Osteoblast (primary cell): ENCODE data around the gene DAPK1. TPM values are rescaled to one million over a fixed set of nuclear protein-coding genes. Genes with fewer than 3 reads are reported as not detected.

Experiments used
- DNase-seq: peaks from one replicate; pipeline ENCODE4 v3.0.0; 2011; ENCODE audit warnings: low spot score, mixed read lengths; ENCODE audit not compliant: insufficient read length; ENCODE audit errors: missing footprints
- H2AFZ ChIP-seq: 2 replicates; pipeline ENCODE4 v1.6.0; 2011; ENCODE audit warnings: mild to moderate bottlenecking, low read length
- H3K27ac ChIP-seq: 2 replicates; pipeline ENCODE4 v1.5.1; 2011; ENCODE audit warnings: mild to moderate bottlenecking, low read depth, low read length, moderate library complexity
- H3K27me3 ChIP-seq: 2 replicates; pipeline ENCODE4 v1.6.0; 2012; ENCODE audit warnings: mild to moderate bottlenecking, control low read depth, inconsistent platforms, low read length, moderate library complexity; ENCODE audit not compliant: insufficient read depth
- H3K36me3 ChIP-seq: 2 replicates; pipeline ENCODE4 v1.5.1; 2011; ENCODE audit warnings: mild to moderate bottlenecking, low read length, control low read depth, moderate library complexity; ENCODE audit not compliant: insufficient read depth
- H3K4me1 ChIP-seq: 2 replicates; pipeline ENCODE4 v1.5.1; 2011; ENCODE audit warnings: mild to moderate bottlenecking, low read length, control low read depth, moderate library complexity; ENCODE audit not compliant: insufficient read depth
- H3K4me2 ChIP-seq: 2 replicates; pipeline ENCODE4 v1.6.0; 2011; ENCODE audit warnings: mild to moderate bottlenecking, low read length; ENCODE audit not compliant: insufficient read depth
- H3K4me3 ChIP-seq: fragments of 200-600 bp; sonication (generic); 3 replicates; pipeline ENCODE4 v1.5.1; 2012; ENCODE audit warnings: mild to moderate bottlenecking, low read length, inconsistent platforms; ENCODE audit not compliant: insufficient read depth
- H3K79me2 ChIP-seq: 2 replicates; pipeline ENCODE4 v1.6.0; 2012; ENCODE audit warnings: mild to moderate bottlenecking, low read length, control low read depth, inconsistent platforms; ENCODE audit not compliant: insufficient read depth
- H3K9me3 ChIP-seq: 2 replicates; pipeline ENCODE4 v1.5.1; 2011; ENCODE audit warnings: low read depth, low read length, control low read depth
- H4K20me1 ChIP-seq: 2 replicates; pipeline ENCODE4 v1.6.0; 2012; ENCODE audit warnings: mild to moderate bottlenecking, low read length, control low read depth; ENCODE audit not compliant: insufficient read depth
- CTCF ChIP-seq: IDR thresholded peaks from 2 replicates; pipeline ENCODE4 v1.5.1; 2011; ENCODE audit warnings: mild to moderate bottlenecking, low read depth, low read length, moderate library complexity; ENCODE audit errors: extremely low read depth
- total RNA-seq: library from RNA; depleted of rRNA; stranded (reverse); fragments of >200 nt; gene quantifications from 2 replicates; pipeline ENCODE4 v1.2.3, GENCODE V29; 2012

Gene DAPK1
- total RNA-seq, 1 donor, result 55.4 TPM

GRCh38 chr9:87748881-87749280 is 251.2 kb downstream of the DAPK1 start:
- Histone ChIP-seq H3K36me3 (no peaks in the 10 kb centered on the region), H2AFZ (no peak overlapping the region), H3K27ac (no peak overlapping the region), H3K79me2 (no peaks in the 10 kb centered on the region), H3K27me3 (peaks cover 8% of the 10 kb centered on the region), H3K4me3 (no peak overlapping the region), H3K4me1 (no peaks in the 10 kb centered on the region), H3K9me3 (peaks cover 2% of the 10 kb centered on the region), H4K20me1 (no peaks in the 10 kb centered on the region), H3K4me2 (no peak overlapping the region)
- DNase-seq, result no peak
- no peak for TF ChIP-seq CTCF

GRCh38 chr9:87749335-87750035 is 251.8 kb downstream of the DAPK1 start:
- Histone ChIP-seq H3K79me2 (no peaks in the 10 kb centered on the region), H3K36me3 (no peaks in the 10 kb centered on the region), H2AFZ (no peak overlapping the region), H3K4me1 (no peaks in the 10 kb centered on the region), H3K9me3 (peaks cover 2% of the 10 kb centered on the region), H3K27me3 (peaks cover 8% of the 10 kb centered on the region), H3K4me2 (no peak overlapping the region), H3K4me3 (no peak overlapping the region), H3K27ac (no peak overlapping the region), H4K20me1 (no peaks in the 10 kb centered on the region)
- no peak for TF ChIP-seq CTCF
- no peak for DNase-seq

GRCh38 chr9:87750726-87751125 is 253.1 kb downstream of the DAPK1 start:
- TF ChIP-seq CTCF, result no peak
- Histone ChIP-seq H3K79me2 (no peaks in the 10 kb centered on the region), H3K4me1 (no peaks in the 10 kb centered on the region), H3K4me2 (no peak overlapping the region), H3K27me3 (peaks cover 8% of the 10 kb centered on the region), H3K27ac (no peak overlapping the region), H4K20me1 (no peaks in the 10 kb centered on the region), H3K36me3 (no peaks in the 10 kb centered on the region), H2AFZ (no peak overlapping the region), H3K9me3 (peaks cover 2% of the 10 kb centered on the region), H3K4me3 (no peak overlapping the region)
- DNase-seq, result no peak

- H4K20me1 ChIP-seq, result no peaks in the 10 kb centered on the region
- no peaks in the 10 kb centered on the region for H3K36me3 ChIP-seq
- no peak overlapping the region for H3K4me2 ChIP-seq
- H3K4me1 ChIP-seq, result no peaks in the 10 kb centered on the region
- no peak for DNase-seq
- no peak overlapping the region for H3K4me3 ChIP-seq
- TF ChIP-seq CTCF, result no peak
- H2AFZ ChIP-seq, result no peak overlapping the region
- peaks cover 8% of the 10 kb centered on the region for H3K27me3 ChIP-seq
- no peak overlapping the region for H3K27ac ChIP-seq
- peaks cover 2% of the 10 kb centered on the region for H3K9me3 ChIP-seq
- no peaks in the 10 kb centered on the region for H3K79me2 ChIP-seq
These were observed 253.8 kb downstream of the DAPK1 start for GRCh38 chr9:87751423-87751822.
